ENCODE measurements around the gene SLC49A3. TPM values are rescaled to one million over a fixed set of nuclear protein-coding genes. Genes with fewer than 3 reads are reported as not detected.

SLC49A3 gene
- total RNA-seq, 1 experiment from 2014 or later: 0.47 TPM

- DNase-seq (ENCODE audit: low spot score): peak; percentile 81
These were observed 32.6 kb upstream of the SLC49A3 start for GRCh38 chr4:721261-722168.

GRCh38 chr4:720111-720860 is 31.3 kb upstream of the SLC49A3 start:
- Histone ChIP-seq H3K27me3 (replicated peaks; ENCODE audit: insufficient read depth, low read depth, low read length, poor library complexity) (no peaks in the 10 kb centered on the region), H3K27ac (ENCODE audit: low read depth, low read length, poor library complexity, severe bottlenecking) (peak overlapping the region; percentile 59)
- TF ChIP-seq CTCF (conservative IDR thresholded peaks at IDR 0.05; ENCODE audit: low read depth, low read length) (no peak), EZH2 (IDR thresholded peaks at IDR 0.05; ENCODE audit: borderline replicate concordance, low read depth, low read length, poor library complexity, severe bottlenecking) (no peak)

More at GRCh38 chr4:721261-722168, 32.6 kb upstream of the SLC49A3 start:
- POLR2A ChIA-PET (ENCODE audit: low non-redundant PET): no interaction called here
- TF ChIP-seq EZH2 (IDR thresholded peaks at IDR 0.05; ENCODE audit: borderline replicate concordance, low read depth, low read length, poor library complexity, severe bottlenecking) (no peak), CTCF (conservative IDR thresholded peaks at IDR 0.05; ENCODE audit: low read depth, low read length) (no peak)
- H3K9me3 ChIP-seq (ENCODE audit: low read depth, low read length, poor library complexity, severe bottlenecking): no peaks in the 10 kb centered on the region
- peak overlapping the region; percentile 59 for H3K27ac ChIP-seq (ENCODE audit: low read depth, low read length, poor library complexity, severe bottlenecking)
- CTCF ChIA-PET: no interaction called here
- peaks cover 6% of the 10 kb centered on the region for H3K36me3 ChIP-seq (ENCODE audit: insufficient read depth, low read length, poor library complexity, severe bottlenecking)
- no peaks in the 10 kb centered on the region for H3K27me3 ChIP-seq (replicated peaks; ENCODE audit: insufficient read depth, low read depth, low read length, poor library complexity)
- no TSS peak for BruUV-seq (replicated peaks)
- intact Hi-C loops (cut with micrococcal nuclease; ENCODE audit: unreplicated experiment): no loop called here
- peaks cover 12% of the 10 kb centered on the region for H3K4me1 ChIP-seq (ENCODE audit: insufficient read depth, low read length, poor library complexity, severe bottlenecking)
- no peak overlapping the region for H3K4me3 ChIP-seq (ENCODE audit: low read depth, low read length, poor library complexity, severe bottlenecking)

GRCh38 chr4:718460-718859 is 29.5 kb upstream of the SLC49A3 start:
- BruUV-seq (replicated peaks): no TSS peak
- Histone ChIP-seq H3K36me3 (ENCODE audit: insufficient read depth, low read length, poor library complexity, severe bottlenecking) (peaks cover 6% of the 10 kb centered on the region), H3K27ac (ENCODE audit: low read depth, low read length, poor library complexity, severe bottlenecking) (no peak overlapping the region), H3K27me3 (replicated peaks; ENCODE audit: insufficient read depth, low read depth, low read length, poor library complexity) (no peaks in the 10 kb centered on the region), H3K4me1 (ENCODE audit: insufficient read depth, low read length, poor library complexity, severe bottlenecking) (peaks cover 12% of the 10 kb centered on the region), H3K9me3 (ENCODE audit: low read depth, low read length, poor library complexity, severe bottlenecking) (no peaks in the 10 kb centered on the region), H3K4me3 (ENCODE audit: low read depth, low read length, poor library complexity, severe bottlenecking) (no peak overlapping the region)
- DNase-seq (ENCODE audit: low spot score): no peak
- CTCF ChIA-PET: no interaction called here
- TF ChIP-seq EZH2 (IDR thresholded peaks at IDR 0.05; ENCODE audit: borderline replicate concordance, low read depth, low read length, poor library complexity, severe bottlenecking) (no peak), CTCF (conservative IDR thresholded peaks at IDR 0.05; ENCODE audit: low read depth, low read length) (no peak)
- POLR2A ChIA-PET (ENCODE audit: low non-redundant PET): no interaction called here
- intact Hi-C loops (cut with micrococcal nuclease; ENCODE audit: unreplicated experiment): no loop called here

More at GRCh38 chr4:720111-720860, 31.3 kb upstream of the SLC49A3 start:
- CTCF ChIA-PET: no interaction called here
- H3K9me3 ChIP-seq (ENCODE audit: low read depth, low read length, poor library complexity, severe bottlenecking): no peaks in the 10 kb centered on the region
- peaks cover 6% of the 10 kb centered on the region for H3K36me3 ChIP-seq (ENCODE audit: insufficient read depth, low read length, poor library complexity, severe bottlenecking)
- intact Hi-C loops (cut with micrococcal nuclease; ENCODE audit: unreplicated experiment): no loop called here
- no peak for DNase-seq (ENCODE audit: low spot score)
- H3K4me3 ChIP-seq (ENCODE audit: low read depth, low read length, poor library complexity, severe bottlenecking): no peak overlapping the region
- BruUV-seq (replicated peaks): no TSS peak
- H3K4me1 ChIP-seq (ENCODE audit: insufficient read depth, low read length, poor library complexity, severe bottlenecking): peaks cover 12% of the 10 kb centered on the region
- POLR2A ChIA-PET (ENCODE audit: low non-redundant PET): no interaction called here

Measured in A673 (cell line).